Endothelial cell of umbilical vein (primary cell): ENCODE results near the gene CYBC1. TPM values are rescaled to one million over a fixed set of nuclear protein-coding genes. Genes with fewer than 3 reads are reported as not detected.

Experiments used
- BruUV-seq: library from RNA; stranded (reverse); fragments of 400-500 nt; replicated peaks from 2 replicates; lab custom pipeline; 2021; lab: Mats Ljungman, UMichigan
- CTCF ChIA-PET: fragments of 300-600, 350-600 bp; sonication (Branson Sonifier 250); formaldehyde crosslinking; loops from one replicate; lab custom pipeline; 2021; ENCODE audit warnings: antibody characterized with exemption, inconsistent platforms; lab: Charles Lee
- POLR2A ChIA-PET: fragments of 300-600, 350-600 bp; sonication (Branson Sonifier 250); formaldehyde crosslinking; loops from one replicate; lab custom pipeline; 2021; ENCODE audit warnings: antibody characterized with exemption, inconsistent platforms; lab: Charles Lee
- DNase-seq: peaks from one replicate; pipeline ENCODE4 v3.0.0-alpha.2; 2011; ENCODE audit warnings: low read depth, low spot score
- FAIRE-seq: peaks from 2 replicates; lab custom pipeline; 2011; peaks lifted over from hg19 to GRCh38; lab: Jason Lieb, UNC
- H2AFZ ChIP-seq: 2 replicates; pipeline ENCODE4 v1.6.0; 2012; ENCODE audit warnings: low read depth, low read length, control low read depth, inconsistent platforms
- H3K27ac ChIP-seq: 2 replicates; pipeline ENCODE4 v1.5.1; 2011; ENCODE audit warnings: low read depth, mild to moderate bottlenecking, control low read depth, low read length, moderate library complexity; ENCODE audit not compliant: insufficient read depth
- H3K27me3 ChIP-seq, 2 experiments: 2 replicates each; pipeline versions ENCODE4 v1.6.0 to v1.6.1; 2011; ENCODE audit warnings: low read length in 2 of 2, mixed read lengths in 1 of 2; ENCODE audit not compliant: control insufficient read depth in 2 of 2, insufficient read depth in 2 of 2
- H3K36me3 ChIP-seq, 2 experiments: 2 replicates in 1 of 2; 3 replicates in 1 of 2; pipeline ENCODE4 v1.5.1; 2011; ENCODE audit warnings: low read length in 2 of 2, mild to moderate bottlenecking in 1 of 2, moderate library complexity in 1 of 2; ENCODE audit not compliant: control insufficient read depth in 2 of 2, insufficient read depth in 2 of 2; ENCODE audit errors: extremely low read depth in 1 of 2
- H3K4me1 ChIP-seq: 3 replicates; pipeline ENCODE4 v1.5.1; 2011; ENCODE audit warnings: mild to moderate bottlenecking, low read length; ENCODE audit not compliant: control insufficient read depth, insufficient read depth; ENCODE audit errors: extremely low read depth
- H3K4me2 ChIP-seq: 2 replicates; pipeline ENCODE4 v1.6.1; 2011; ENCODE audit warnings: low read length, control low read depth, mixed read lengths; ENCODE audit not compliant: insufficient read depth
- H3K4me3 ChIP-seq, 3 experiments: fragments of 200-600 bp in 1 of 3; sonication (generic), shearing (Covaris generic) in 1 of 3; replicated peaks in 1 of 3; 2 replicates each; pipeline ENCODE4 v1.5.1; 2011 to 2016; ENCODE audit warnings: control low read depth in 3 of 3, low read length in 3 of 3, mild to moderate bottlenecking in 2 of 3, inconsistent platforms in 1 of 3, low read depth in 1 of 3, moderate library complexity in 1 of 3; ENCODE audit not compliant: insufficient read depth in 1 of 3
- H3K79me2 ChIP-seq: 2 replicates; pipeline ENCODE4 v1.6.0; 2012; ENCODE audit warnings: low read length, inconsistent platforms; ENCODE audit not compliant: control insufficient read depth, insufficient read depth
- H3K9ac ChIP-seq: replicated peaks from 2 replicates; pipeline ENCODE3; 2011; ENCODE audit warnings: low read length, control low read depth; ENCODE audit not compliant: insufficient read depth; ENCODE audit errors: extremely low read depth
- H3K9me1 ChIP-seq: replicated peaks from 3 replicates; pipeline ENCODE4 v1.6.0; 2011; ENCODE audit warnings: mild to moderate bottlenecking, low read length; ENCODE audit not compliant: control insufficient read depth, insufficient read depth; ENCODE audit errors: extremely low read depth
- H3K9me3 ChIP-seq: replicated peaks from 2 replicates; pipeline ENCODE4 v1.5.1; 2012; ENCODE audit warnings: low read length, inconsistent platforms; ENCODE audit not compliant: control insufficient read depth, insufficient read depth
- H4K20me1 ChIP-seq: replicated peaks from 2 replicates; pipeline ENCODE3; 2011; ENCODE audit warnings: mild to moderate bottlenecking, low read length; ENCODE audit not compliant: control insufficient read depth, insufficient read depth; ENCODE audit errors: extremely low read depth
- EZH2 ChIP-seq: IDR thresholded peaks from 2 replicates; pipeline ENCODE4 v1.6.1; 2012; ENCODE audit warnings: borderline replicate concordance, low read depth, mild to moderate bottlenecking, moderate library complexity, low read length, inconsistent platforms; ENCODE audit not compliant: severe bottlenecking
- FOS ChIP-seq: IDR thresholded peaks from 2 replicates; pipeline ENCODE4 v1.6.1; 2011; ENCODE audit warnings: mild to moderate bottlenecking, low read length, moderate library complexity, borderline replicate concordance; ENCODE audit not compliant: insufficient read depth
- GATA2 ChIP-seq: IDR thresholded peaks from 2 replicates; pipeline ENCODE4 v1.7.0; 2011; ENCODE audit warnings: low read depth, mild to moderate bottlenecking, moderate library complexity, mixed read lengths, low read length; ENCODE audit not compliant: insufficient read length, insufficient read depth
- JUN ChIP-seq: IDR thresholded peaks from 2 replicates; pipeline ENCODE4 v1.6.1; 2011; ENCODE audit warnings: borderline replicate concordance, low read depth; ENCODE audit not compliant: insufficient read length, insufficient read depth
- MYC ChIP-seq: IDR thresholded peaks from one replicate; pipeline ENCODE4 v1.6.1; 2011; ENCODE audit warnings: mild to moderate bottlenecking, low read depth, low read length
- POLR2A ChIP-seq: IDR thresholded peaks from 2 replicates; pipeline ENCODE4 v1.6.1; 2012; ENCODE audit warnings: low read depth, mild to moderate bottlenecking, control low read depth, low read length
- POLR2AphosphoS5 ChIP-seq: IDR thresholded peaks from 2 replicates; pipeline ENCODE4 v1.6.1; 2012; ENCODE audit warnings: low read depth, mild to moderate bottlenecking, control low read depth, low read length, moderate library complexity; ENCODE audit not compliant: insufficient read depth
- dilution Hi-C: fragments of 300-500 bp; cut with MboI; formaldehyde crosslinking; loops from one replicate; pipeline ENCODE4 v1.15.0; 2019; ENCODE audit warnings: low sequenced_read_pairs; ENCODE audit not compliant: extremely low pct_ligation_motif_present
- intact Hi-C: fragments of 100-400 bp; cut with micrococcal nuclease; formaldehyde crosslinking; loops from one replicate; pipeline ENCODE4 v1.10.0; 2022
- polyA plus RNA-seq, 4 experiments: library from polyadenylated mRNA; depleted of rRNA in 3 of 4; stranded (reverse) in 3 of 4; unstranded in 1 of 4; fragments of >200 nt; gene quantifications; 2 replicates each; pipeline versions ENCODE4 v1.2.1 to v1.2.3, GENCODE V29; 2011 to 2012; ENCODE audit warnings: missing spikeins in 1 of 4
- total RNA-seq: library from RNA; stranded (reverse); gene quantifications from 2 replicates; pipeline ENCODE4 v1.2.3, GENCODE V29; 2021
- TF ChIP-seq, protein P1 (sequence below), 2 donors: IDR thresholded peaks; 1 replicate in 1 of 2; 2 replicates in 1 of 2; pipeline ENCODE4 v1.5.1; 2011; ENCODE audit warnings: low read length in 2 of 2, mild to moderate bottlenecking in 2 of 2, moderate library complexity in 2 of 2, control low read depth in 1 of 2, inconsistent platforms in 1 of 2, low read depth in 1 of 2; ENCODE audit not compliant: insufficient read depth in 1 of 2; ENCODE audit errors: extremely low read depth in 1 of 2
- TF ChIP-seq, protein P2 (sequence below): IDR thresholded peaks from 2 replicates; pipeline ENCODE4 v1.6.1; 2011; ENCODE audit not compliant: insufficient read depth, insufficient read length

The CYBC1 gene
- total and polyA plus RNA-seq, 2 donors (not counting 3 experiments of a cell fraction or from before 2014, with no cell fraction given), result 71.8 to 81.5 TPM

- no peaks in the 10 kb centered on the region for H3K9me3 ChIP-seq
- CTCF ChIA-PET, result interaction anchor here (0.6 to 3.4 kb wide), 2 partner anchors 37 to 61 kb away, joined by 3 to 18 read pairs; no protein-coding TSS in a partner anchor
- POLR2A ChIA-PET, result no interaction called here
- no peak overlapping the region for H3K27ac ChIP-seq
- no peak overlapping the region for H3K9ac ChIP-seq
- H3K4me1 ChIP-seq, result peaks cover 6% of the 10 kb centered on the region
- dilution Hi-C loops, result no loop called here
- no peak for TF ChIP-seq FOS
- TF ChIP-seq JUN, result no peak
- no peak for TF ChIP-seq MYC
- no peak for TF ChIP-seq POLR2A
- TF ChIP-seq, protein P1, sequence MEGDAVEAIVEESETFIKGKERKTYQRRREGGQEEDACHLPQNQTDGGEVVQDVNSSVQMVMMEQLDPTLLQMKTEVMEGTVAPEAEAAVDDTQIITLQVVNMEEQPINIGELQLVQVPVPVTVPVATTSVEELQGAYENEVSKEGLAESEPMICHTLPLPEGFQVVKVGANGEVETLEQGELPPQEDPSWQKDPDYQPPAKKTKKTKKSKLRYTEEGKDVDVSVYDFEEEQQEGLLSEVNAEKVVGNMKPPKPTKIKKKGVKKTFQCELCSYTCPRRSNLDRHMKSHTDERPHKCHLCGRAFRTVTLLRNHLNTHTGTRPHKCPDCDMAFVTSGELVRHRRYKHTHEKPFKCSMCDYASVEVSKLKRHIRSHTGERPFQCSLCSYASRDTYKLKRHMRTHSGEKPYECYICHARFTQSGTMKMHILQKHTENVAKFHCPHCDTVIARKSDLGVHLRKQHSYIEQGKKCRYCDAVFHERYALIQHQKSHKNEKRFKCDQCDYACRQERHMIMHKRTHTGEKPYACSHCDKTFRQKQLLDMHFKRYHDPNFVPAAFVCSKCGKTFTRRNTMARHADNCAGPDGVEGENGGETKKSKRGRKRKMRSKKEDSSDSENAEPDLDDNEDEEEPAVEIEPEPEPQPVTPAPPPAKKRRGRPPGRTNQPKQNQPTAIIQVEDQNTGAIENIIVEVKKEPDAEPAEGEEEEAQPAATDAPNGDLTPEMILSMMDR (IDR thresholded peaks at IDR 0.05; ENCODE audit: extremely low read depth in 1 of 2, insufficient read depth in 1 of 2, low read depth in 1 of 2, low read length in 2 of 2), result no peak
- no peak for TF ChIP-seq EZH2
- no peak for TF ChIP-seq GATA2
- TF ChIP-seq, protein P2, sequence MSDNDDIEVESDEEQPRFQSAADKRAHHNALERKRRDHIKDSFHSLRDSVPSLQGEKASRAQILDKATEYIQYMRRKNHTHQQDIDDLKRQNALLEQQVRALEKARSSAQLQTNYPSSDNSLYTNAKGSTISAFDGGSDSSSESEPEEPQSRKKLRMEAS, result no peak
- no peak for TF ChIP-seq POLR2AphosphoS5
- H3K36me3 ChIP-seq, result peaks cover 0 to 6% of the 10 kb centered on the region in 2 experiments
- no peak overlapping the region for H2AFZ ChIP-seq
- no peaks in the 10 kb centered on the region for H3K9me1 ChIP-seq
- DNase-seq (no peak), FAIRE-seq (no peak)
- BruUV-seq, result no TSS peak
- intact Hi-C loops, result no loop called here
- no peak overlapping the region for H3K4me3 ChIP-seq
- H3K27me3 ChIP-seq, result no peaks in the 10 kb centered on the region
- H3K4me2 ChIP-seq, result no peak overlapping the region
- no peaks in the 10 kb centered on the region for H4K20me1 ChIP-seq
- H3K79me2 ChIP-seq, result no peaks in the 10 kb centered on the region
These were observed 42.2 kb upstream of the CYBC1 start for GRCh38 chr17:82492643-82493225.
